Nephron progenitor cell (in vitro differentiated cells): ENCODE data around the gene ZSCAN25.

Experiments used
- DNase-seq: peaks from one replicate; pipeline ENCODE4 v3.0.0; 2021
- H3K27ac Mint-ChIP-seq: 2 replicates; pipeline ENCODE4 v1.8.0; 2021; ENCODE audit warnings: mild to moderate bottlenecking, moderate library complexity, mixed read lengths
- H3K27me3 Mint-ChIP-seq: 2 replicates; pipeline ENCODE4 v1.8.0; 2021; ENCODE audit warnings: mild to moderate bottlenecking, low read depth, mixed read lengths; ENCODE audit not compliant: poor library complexity
- H3K36me3 Mint-ChIP-seq: 2 replicates; pipeline ENCODE4 v1.8.0; 2021; ENCODE audit warnings: low read depth, mixed read lengths
- H3K4me1 Mint-ChIP-seq: 2 replicates; pipeline ENCODE4 v1.8.0; 2021; ENCODE audit warnings: mixed read lengths
- H3K4me3 Mint-ChIP-seq: 2 replicates; pipeline ENCODE4 v1.8.0; 2021; ENCODE audit warnings: mild to moderate bottlenecking, moderate library complexity, mixed read lengths
- H3K9me3 Mint-ChIP-seq: 2 replicates; pipeline ENCODE4 v1.8.0; 2021; ENCODE audit warnings: mild to moderate bottlenecking, moderate library complexity, mixed read lengths
- TF ChIP-seq, protein P1 (sequence below): fragments of 200-600 bp; sonication (generic); IDR thresholded peaks from 2 replicates; pipeline ENCODE4 v1.5.0; 2021; ENCODE audit warnings: antibody characterized with exemption

Gene ZSCAN25

DNA sequence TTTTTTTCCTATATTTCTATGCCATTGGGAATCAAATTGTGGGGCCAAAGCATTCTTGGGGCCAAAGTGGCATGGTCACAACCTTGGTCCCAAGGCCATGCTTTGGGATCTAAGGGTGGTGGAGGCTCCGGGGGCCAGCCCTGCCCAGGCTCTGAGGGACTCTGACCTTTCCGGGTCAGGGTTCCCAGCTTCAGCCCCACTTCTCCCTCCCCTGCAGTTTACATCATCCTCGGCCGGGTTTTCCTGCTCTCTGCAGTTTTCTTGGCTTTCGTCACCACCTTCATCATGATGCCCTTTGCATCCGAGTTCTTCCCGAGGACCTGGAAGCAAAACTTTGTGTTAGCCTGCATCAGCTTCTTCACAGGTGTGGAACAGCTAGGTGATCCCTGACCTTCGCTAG lies 10.2 kb upstream of the ZSCAN25 start:
- TF ChIP-seq, protein P1, sequence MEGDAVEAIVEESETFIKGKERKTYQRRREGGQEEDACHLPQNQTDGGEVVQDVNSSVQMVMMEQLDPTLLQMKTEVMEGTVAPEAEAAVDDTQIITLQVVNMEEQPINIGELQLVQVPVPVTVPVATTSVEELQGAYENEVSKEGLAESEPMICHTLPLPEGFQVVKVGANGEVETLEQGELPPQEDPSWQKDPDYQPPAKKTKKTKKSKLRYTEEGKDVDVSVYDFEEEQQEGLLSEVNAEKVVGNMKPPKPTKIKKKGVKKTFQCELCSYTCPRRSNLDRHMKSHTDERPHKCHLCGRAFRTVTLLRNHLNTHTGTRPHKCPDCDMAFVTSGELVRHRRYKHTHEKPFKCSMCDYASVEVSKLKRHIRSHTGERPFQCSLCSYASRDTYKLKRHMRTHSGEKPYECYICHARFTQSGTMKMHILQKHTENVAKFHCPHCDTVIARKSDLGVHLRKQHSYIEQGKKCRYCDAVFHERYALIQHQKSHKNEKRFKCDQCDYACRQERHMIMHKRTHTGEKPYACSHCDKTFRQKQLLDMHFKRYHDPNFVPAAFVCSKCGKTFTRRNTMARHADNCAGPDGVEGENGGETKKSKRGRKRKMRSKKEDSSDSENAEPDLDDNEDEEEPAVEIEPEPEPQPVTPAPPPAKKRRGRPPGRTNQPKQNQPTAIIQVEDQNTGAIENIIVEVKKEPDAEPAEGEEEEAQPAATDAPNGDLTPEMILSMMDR = no peak
- Mint-ChIP-seq H3K9me3 (no peaks in the 10 kb centered on the region), H3K4me1 (no peaks in the 10 kb centered on the region), H3K27ac (no peak overlapping the region), H3K36me3 (no peaks in the 10 kb centered on the region), H3K4me3 (no peak overlapping the region), H3K27me3 (peaks cover 55% of the 10 kb centered on the region)
- DNase-seq = no peak

- Mint-ChIP-seq H3K4me1 (no peaks in the 10 kb centered on the region), H3K4me3 (no peak overlapping the region), H3K9me3 (no peaks in the 10 kb centered on the region), H3K36me3 (no peaks in the 10 kb centered on the region), H3K27ac (no peak overlapping the region), H3K27me3 (peaks cover 62% of the 10 kb centered on the region)
- TF ChIP-seq, protein P1 = no peak
- no peak for DNase-seq
Observed at GRCh38 chr7:99607548-99607947, 9.2 kb upstream of the ZSCAN25 start.

DNA sequence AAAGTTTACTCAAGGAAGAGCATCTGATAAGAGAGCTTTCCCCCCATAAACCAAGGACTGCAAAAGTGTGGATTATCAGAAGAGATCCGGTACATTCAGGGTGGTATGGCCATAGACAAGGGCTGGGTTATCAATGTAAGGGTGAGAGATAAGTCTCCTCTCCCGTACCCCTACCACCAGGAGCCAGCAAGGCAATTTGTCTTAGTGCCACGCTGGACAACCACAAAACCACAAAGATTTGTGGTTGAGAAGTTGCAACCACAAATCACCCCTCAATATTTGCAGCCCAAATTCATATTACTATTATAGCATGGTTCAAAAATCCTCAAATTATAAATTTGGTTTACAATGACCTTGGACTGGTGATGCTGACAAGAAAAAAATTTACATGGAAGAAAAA lies 2.3 kb upstream of the ZSCAN25 start:
- Mint-ChIP-seq H3K4me3 (no peak overlapping the region), H3K27ac (no peak overlapping the region), H3K27me3 (peaks cover 43% of the 10 kb centered on the region), H3K9me3 (peaks cover 7% of the 10 kb centered on the region), H3K4me1 (peaks cover 31% of the 10 kb centered on the region), H3K36me3 (peaks cover 8% of the 10 kb centered on the region)
- TF ChIP-seq, protein P1 = no peak
- no peak for DNase-seq

DNA sequence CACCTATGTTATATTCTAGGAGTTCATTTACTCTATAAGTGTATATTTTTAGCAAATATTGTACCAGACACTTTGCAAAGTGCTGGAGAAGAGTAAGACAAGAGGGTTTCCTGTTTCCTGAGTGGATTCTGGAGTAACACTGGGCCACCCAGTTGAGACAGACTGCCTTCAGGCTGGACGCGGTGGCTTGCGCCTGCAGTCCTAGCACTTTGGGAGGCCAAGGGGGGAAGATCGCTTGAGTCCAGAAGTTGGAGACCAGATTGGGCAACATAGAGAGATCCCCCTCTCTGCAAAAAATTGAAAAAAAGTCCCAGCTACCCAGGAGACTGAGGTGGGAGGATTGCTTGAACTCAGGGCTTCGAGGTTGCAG lies 772 bp upstream of the ZSCAN25 start:
- TF ChIP-seq, protein P1 = no peak
- H3K27ac Mint-ChIP-seq = no peak overlapping the region
- H3K4me1 Mint-ChIP-seq = peaks cover 31% of the 10 kb centered on the region
- DNase-seq = no peak
- H3K36me3 Mint-ChIP-seq = peaks cover 20% of the 10 kb centered on the region
- peaks cover 7% of the 10 kb centered on the region for H3K9me3 Mint-ChIP-seq
- H3K4me3 Mint-ChIP-seq = peak overlapping the region; percentile 95
- peaks cover 28% of the 10 kb centered on the region for H3K27me3 Mint-ChIP-seq

- peaks cover 7% of the 10 kb centered on the region for H3K9me3 Mint-ChIP-seq
- DNase-seq = no peak
Observed at GRCh38 chr7:99617192-99617781, 541 bp downstream of the ZSCAN25 start.

GRCh38 chr7:99618726-99619125 lies 2.0 kb downstream of the ZSCAN25 start:
- Mint-ChIP-seq H3K27ac (peak overlapping the region; percentile 10), H3K4me3 (peak overlapping the region; percentile 95), H3K27me3 (peaks cover 4% of the 10 kb centered on the region), H3K9me3 (peaks cover 7% of the 10 kb centered on the region), H3K36me3 (peaks cover 37% of the 10 kb centered on the region), H3K4me1 (peaks cover 31% of the 10 kb centered on the region)
- TF ChIP-seq, protein P1 = no peak
- no peak for DNase-seq

More at GRCh38 chr7:99617192-99617781, 541 bp downstream of the ZSCAN25 start:
- peaks cover 30% of the 10 kb centered on the region for H3K36me3 Mint-ChIP-seq
- H3K27me3 Mint-ChIP-seq = peaks cover 17% of the 10 kb centered on the region
- no peak overlapping the region for H3K27ac Mint-ChIP-seq
- peak overlapping the region; percentile 95 for H3K4me3 Mint-ChIP-seq
- TF ChIP-seq, protein P1 = no peak
- H3K4me1 Mint-ChIP-seq = peaks cover 31% of the 10 kb centered on the region
